GM20000 (cell line): ENCODE measurements around the gene ACIN1.

Experiments used
- DNase-seq: peaks from one replicate; pipeline ENCODE4 v3.0.0; 2012; ENCODE audit warnings: low spot score
- TF ChIP-seq, protein P1 (sequence below): IDR thresholded peaks from 2 replicates; pipeline ENCODE4 v1.5.1; 2012; ENCODE audit warnings: mild to moderate bottlenecking, control low read depth; ENCODE audit errors: extremely low read depth, missing control alignments

The ACIN1 gene

DNA sequence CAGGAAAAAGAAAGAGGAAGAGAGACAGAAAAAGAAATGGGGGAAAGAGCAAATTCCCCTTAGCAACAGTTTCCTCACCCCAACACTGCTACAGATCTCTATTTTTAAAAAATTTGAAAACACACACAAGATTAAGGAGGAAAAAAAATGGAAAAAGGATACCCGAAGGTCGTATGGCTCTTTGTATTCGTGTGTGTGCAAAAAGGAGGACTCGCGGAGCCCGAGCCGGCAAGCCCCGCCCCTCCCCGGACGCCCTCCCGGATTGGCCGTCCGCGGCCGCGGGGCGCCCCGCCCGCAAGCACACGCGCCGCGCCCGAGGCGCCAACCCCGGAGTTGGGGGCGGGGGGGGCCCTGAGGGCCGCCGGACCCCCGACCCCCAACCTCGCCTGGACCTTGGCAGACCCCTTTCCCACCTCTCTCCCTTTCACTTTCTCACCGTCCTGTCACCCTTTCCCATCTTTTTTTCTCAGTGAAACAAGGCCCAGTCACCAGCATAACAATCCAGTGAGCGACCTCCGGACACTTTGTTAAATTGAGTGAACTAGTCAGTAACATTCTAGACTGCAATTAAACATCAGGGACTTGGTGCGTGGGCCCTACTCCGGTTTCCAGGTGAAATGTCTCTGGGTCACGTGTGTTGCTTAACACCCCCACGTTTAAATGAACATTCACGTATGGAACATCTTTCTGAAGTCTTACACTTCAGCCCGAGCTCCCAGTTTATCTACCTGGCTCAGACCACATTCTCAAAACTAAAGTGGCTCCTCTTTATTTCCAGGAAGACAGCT is 84.8 kb downstream of the ACIN1 start, which contains the start of gene C14orf93:
C14orf93 (minus strand) TSS at position 205 of the 788 bp plus-strand sequence. CDS start 11,120 bp downstream, outside the sequence.
- TF ChIP-seq, protein P1, sequence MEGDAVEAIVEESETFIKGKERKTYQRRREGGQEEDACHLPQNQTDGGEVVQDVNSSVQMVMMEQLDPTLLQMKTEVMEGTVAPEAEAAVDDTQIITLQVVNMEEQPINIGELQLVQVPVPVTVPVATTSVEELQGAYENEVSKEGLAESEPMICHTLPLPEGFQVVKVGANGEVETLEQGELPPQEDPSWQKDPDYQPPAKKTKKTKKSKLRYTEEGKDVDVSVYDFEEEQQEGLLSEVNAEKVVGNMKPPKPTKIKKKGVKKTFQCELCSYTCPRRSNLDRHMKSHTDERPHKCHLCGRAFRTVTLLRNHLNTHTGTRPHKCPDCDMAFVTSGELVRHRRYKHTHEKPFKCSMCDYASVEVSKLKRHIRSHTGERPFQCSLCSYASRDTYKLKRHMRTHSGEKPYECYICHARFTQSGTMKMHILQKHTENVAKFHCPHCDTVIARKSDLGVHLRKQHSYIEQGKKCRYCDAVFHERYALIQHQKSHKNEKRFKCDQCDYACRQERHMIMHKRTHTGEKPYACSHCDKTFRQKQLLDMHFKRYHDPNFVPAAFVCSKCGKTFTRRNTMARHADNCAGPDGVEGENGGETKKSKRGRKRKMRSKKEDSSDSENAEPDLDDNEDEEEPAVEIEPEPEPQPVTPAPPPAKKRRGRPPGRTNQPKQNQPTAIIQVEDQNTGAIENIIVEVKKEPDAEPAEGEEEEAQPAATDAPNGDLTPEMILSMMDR, result no peak
- DNase-seq, result peak; percentile 92

DNA sequence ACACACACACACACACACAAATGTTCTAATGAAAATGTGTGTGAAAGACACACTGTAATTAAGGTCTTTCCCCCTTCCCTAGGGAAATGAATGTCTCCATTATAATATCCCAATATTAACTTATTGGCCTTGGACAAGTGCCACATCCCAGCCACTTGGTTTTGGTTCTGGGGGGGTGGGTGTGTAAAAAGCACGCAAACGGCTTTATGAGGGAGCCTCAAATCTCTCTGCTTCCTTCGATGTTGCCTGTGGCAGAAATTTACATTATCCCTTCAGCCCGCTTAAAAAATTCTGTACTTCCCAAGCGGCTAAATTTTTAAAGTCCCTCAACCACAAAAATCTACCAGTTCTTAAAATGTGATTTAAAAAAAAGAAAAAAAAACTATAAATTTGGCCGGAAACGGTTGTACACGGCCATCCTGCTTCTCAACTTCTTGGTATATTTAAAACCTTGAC is 85.4 kb downstream of the ACIN1 start:
- DNase-seq, result no peak
- TF ChIP-seq, protein P1, result no peak

DNA sequence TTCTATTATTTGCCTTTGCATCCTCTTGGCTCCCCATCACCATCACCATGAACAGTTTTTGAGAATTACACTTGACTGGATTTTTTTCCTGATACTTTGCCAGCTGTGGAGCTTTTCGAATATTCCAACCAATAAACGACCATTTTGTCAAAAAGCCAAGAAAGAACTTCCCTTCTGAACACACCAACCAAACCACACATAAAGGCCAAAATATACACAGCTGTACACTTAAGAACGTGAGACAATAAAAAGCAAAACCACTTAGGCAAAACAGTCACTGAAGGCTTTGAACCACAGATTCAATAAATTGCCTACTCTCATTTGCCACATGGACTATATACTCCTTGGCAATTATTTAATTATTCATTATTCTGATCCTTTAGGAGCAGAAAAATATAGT is 86.1 kb downstream of the ACIN1 start:
- no peak for DNase-seq
- TF ChIP-seq, protein P1, result no peak
